HuH-7 (cell line): ENCODE data around the gene SEPHS1.
"Not testable (repeated sequence)": the region's sequence is repeated elsewhere in the genome, so short reads cannot be mapped to it uniquely, and the experiment has no call there.

Experiments used
- DNase-seq: peaks from one replicate; pipeline ENCODE4 v3.0.0; 2011; ENCODE audit warnings: low spot score

The SEPHS1 gene

DNA sequence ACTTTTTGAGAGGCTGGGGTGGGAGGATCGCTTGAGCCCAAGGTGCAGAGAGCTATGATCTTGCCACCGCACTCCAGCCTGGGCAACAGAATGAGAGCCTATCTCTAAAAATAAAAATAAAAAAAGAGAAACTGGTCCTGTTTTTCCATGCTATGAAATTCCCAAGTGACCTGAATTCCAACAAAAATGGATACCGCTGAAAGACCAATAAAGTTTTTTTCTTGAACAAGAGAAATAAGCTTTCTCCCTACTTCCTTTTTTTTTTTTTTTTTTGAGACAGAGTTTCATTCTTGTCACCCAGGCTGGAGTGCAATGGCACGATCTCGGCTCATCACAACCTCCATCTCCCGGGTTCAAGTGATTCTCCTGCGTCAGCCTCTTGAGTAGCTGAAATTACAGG lies 12.5 kb upstream of the SEPHS1 start:
- DNase-seq, result no peak

DNA sequence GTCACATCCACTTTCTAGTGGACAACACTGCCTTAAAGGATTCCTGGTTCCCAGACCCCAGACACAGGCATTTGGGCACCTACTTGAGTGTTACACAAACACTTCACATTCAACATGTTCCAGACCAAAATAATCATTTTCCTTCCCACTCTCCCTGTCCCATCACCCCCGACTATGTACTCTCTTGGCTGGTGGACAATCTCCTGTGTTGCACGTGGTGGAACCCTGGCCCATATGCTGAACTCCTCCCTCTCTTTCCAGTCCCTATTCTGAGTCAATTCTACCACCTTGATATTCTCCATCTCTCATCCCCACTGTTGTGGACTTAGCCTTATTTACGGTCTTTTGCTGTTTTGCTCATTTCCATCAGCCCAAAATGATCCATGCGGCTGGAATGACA lies 8.3 kb upstream of the SEPHS1 start:
- no peak for DNase-seq

GRCh38 chr10:13354783-13355182 lies 6.7 kb upstream of the SEPHS1 start:
- DNase-seq, result no peak

- DNase-seq, result peak; percentile 72
Measured at GRCh38 chr10:13352519-13352918, 4.4 kb upstream of the SEPHS1 start.

DNA sequence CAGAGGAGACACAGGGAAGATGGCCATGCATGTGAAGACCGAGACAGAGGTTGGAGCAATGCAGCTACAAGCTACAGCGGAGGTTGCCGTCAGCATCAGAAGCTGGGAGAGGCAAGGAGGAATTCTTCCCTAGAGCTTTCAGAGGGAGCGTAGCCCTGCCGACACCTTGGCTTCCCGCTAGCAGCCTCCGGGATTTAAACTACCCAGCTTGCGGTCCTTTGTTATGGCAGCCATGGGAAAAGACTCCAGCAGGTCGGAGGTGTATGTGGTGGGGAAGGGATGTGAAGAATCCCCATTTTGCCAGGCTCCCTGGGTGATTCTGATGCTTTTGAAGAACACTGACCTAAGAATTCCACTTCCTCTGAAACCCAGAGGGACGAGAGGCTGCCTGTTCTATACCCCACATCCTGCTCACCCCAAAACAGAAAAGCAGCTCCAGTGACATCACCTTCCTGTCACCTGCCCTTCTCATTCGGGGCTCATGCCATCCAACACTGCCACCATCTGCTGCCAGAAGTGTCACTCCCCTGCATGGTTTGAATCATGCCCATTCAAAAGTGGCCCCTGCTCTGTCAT lies 3.3 kb upstream of the SEPHS1 start:
- no peak for DNase-seq

DNA sequence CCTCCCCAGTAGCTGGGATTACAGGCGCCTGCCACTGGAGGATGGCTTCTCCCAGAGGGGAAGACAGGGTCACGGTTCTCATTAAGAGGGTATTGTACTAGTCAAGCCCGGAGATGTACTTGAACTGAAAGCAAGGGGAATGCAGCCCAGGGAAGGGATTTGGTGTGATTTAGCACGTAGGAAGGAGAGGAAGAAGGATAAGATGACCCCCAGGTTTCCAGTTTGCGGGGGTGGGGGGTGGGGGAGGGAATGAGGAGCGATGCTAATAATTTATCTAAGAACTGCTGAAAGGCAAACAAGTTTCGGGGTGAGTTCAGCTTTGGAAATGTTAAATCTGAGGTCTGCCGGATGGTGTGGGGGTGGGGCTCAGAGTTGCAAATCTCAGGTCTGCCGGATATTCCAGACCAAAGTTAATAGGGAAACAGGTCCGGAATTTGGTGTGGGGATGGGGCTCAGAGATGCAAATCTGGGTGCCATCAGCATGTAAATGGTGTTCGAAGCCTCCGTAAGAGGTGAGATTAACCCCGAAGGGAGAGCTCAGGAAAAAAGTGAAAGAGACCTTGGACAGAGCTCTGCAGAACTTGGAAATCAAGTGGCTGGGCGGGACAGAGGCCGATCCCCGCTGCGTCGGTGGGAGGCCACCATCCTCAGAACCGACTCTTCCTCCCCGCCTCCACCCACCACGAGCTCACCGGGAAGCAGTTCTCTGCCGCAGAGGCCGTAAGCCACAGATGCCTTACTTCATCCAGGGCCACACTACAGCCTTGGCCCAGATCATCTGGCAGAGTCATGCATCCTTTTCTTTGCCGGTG lies 1.6 kb upstream of the SEPHS1 start:
- peak; percentile 73 for DNase-seq

- peak; percentile 76 for DNase-seq
Measured at GRCh38 chr10:13347500-13348156, 465 bp downstream of the SEPHS1 start.

DNA sequence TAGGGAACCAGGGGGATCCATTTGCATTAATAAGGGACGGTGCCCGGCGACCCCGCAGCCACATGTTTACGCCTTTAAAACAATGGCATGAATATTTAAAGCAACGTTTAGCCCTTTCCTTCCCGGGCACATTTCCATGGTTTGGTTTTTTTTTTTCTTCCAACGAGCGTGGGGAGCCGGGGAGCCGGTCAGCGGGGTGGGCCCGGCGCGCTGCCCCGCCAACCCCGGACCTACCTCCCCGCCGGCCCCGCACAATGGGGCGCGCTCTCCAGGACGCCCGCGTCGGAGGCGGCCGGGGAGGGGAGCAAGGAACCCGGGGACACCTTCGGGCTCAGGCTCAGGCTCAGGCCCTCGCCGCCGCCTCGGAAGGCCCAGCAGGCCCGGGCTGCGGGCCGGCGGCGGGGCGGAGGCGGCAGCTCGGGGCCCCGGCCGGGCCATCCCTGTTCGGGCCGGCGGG lies 1.0 kb downstream of the SEPHS1 start:
- DNase-seq, result no peak

DNA sequence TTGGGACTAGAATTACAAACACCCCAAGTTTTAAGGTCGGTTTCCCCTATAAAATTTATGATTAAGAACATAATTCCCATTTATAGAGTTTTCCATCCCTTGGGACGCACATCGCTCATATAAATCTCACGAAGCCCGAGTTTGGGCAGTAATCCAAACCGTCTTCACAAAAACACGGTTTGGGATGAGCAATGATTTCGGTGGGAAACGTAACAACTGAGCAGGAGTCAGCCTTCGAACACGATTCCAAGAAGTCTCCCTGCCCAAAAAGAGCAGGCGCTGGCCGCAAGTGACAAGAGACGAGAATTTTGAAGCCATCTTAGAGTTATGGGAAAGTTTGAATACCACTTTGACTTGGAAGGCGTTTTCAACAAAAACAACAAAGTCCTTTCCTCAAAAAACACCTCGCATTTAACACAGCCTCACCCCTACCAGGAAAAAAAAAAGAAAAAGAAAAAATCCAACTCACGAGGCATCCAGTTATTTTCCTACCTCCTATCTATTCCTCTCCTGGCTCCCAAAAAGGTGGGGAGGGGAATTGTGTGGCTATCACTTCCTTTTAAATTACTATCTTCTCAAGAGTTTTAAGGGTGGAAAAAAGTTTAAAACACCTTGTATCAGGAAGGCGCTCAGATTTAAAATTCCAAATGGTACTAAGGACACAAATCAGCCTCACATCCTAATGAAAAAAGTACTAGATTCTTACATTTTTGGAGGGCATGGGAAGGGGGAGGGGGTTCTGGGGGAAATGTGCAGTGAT lies 1.6 kb downstream of the SEPHS1 start:
- DNase-seq, result peak; percentile 33

DNA sequence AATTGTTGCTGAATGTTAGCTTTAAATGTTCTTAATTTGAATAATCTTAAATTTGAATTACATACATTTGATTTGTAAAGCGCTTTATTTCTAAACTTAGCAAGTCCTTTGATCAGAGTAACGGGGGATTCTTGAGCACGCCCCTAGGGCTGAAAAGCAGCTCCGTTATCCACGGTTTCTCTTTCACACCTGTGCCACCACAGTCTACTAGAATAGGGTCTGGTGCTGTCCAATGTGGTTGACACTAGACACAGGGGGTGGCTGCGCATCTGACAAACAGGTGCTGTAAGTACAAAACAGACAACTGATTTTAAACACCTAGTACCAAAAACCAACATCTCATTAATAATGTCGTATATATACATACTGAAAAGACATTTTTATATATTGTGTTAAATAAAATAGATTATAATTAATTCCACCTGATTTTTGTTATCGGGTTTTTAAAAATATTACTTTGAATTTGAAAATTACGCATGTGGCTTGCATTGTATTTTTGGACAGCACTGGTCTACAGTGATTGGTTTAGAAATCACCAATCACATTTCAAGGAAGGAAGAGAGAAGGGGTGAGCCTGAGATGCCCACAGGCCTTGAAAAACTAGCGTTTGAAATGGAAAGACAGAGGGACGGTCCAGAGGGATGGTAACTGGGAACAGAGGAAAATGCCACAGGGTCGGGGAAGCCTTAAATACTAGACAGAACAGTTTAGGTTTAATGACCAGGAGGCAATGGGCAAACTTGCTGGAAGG lies 7.3 kb downstream of the SEPHS1 start:
- DNase-seq, result no peak

- DNase-seq, result no peak
Measured at GRCh38 chr10:13340068-13340467, 8.0 kb downstream of the SEPHS1 start.

GRCh38 chr10:13338390-13339110 lies 9.5 kb downstream of the SEPHS1 start:
- DNase-seq, result no peak

DNA sequence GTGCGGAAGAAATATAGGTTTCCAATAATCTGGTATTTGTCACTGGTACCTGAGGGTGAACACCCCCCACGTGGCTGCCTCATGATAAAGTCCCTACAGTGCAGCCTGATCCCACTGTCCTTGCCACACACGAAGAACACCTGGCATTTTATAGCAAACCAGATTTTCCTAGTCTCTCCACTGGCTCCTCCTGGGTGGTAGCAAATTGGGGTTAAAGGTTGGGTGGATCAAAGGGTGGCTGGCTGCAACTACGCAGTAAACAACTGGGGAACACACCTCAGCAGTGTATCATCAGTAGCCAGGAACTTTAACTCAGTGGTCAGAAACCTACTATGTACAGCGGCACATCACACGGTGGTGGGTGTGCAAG lies 10.3 kb downstream of the SEPHS1 start:
- DNase-seq, result no peak

DNA sequence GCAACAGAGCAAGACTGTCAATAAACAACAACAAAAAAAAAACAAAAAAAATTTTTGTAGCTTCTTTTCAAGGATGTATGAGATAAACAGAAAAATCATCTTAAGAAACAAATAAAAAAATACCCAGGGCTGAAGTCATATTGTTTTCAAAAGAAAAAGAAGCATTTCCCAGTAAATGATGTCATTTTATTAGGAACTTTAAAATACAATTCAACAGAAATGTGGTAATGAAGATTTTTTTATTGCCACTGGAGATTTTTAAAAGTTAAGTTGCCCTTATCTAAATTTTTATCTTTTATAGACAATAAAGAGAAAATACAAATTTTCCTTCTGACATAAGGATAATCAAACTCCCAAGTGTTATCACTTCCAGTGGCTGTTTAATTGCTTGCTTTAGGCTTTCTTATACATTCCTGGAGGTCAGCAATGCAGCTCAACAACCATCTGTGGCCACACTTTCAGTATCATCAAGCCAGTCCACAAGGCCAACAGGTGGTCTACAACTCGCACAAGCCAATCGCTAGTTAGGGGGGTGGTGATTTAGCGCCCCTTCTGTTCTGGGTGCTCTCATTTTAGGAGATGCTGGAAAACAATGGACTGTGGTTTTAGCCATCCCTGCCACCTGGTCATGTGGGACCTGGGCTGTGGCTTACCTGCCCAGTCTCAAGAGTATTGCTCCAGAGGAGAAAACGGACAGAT lies 10.8 kb downstream of the SEPHS1 start:
- DNase-seq, result no peak

GRCh38 chr10:13335881-13336280 lies 12.2 kb downstream of the SEPHS1 start:
- DNase-seq, result no peak

- DNase-seq, result no peak
Measured at GRCh38 chr10:13334556-13334955, 13.5 kb downstream of the SEPHS1 start.

DNA sequence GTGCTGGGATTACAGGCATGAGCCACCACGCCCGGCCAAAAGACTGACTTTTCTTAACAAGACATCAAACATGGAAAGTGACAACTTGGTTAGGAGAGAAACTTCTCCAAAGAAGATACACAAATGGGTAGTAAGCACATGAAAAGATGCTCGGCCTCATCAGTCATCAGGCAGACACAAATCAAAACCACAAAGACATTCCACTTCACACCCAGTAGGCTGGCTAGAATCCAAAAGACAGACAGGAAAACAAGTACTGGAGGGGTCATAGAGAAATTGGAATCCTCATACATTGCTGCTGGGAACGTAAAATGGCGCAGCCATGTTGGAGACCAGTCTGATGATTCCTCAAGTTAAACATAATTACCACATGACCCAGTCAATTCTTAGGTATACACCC lies 16.4 kb downstream of the SEPHS1 start:
- DNase-seq, result no peak

DNA sequence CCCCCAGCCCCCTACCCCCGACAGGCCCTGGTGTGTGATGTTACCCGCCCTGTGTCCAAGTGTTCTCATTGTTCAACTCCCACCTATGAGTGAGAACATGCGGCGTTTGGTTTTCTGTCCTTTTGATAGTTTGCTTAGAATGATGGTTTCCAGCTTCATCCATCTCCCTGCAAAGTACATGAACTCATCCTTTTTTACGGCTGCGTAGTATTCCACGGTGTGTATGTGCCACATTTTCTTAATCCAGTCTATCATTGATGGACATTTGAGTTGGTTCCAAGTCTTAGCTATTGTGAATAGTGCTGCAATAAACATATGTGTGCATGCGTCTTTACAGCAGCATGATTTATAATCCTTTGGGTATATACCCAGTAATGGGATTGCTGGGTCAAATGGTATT lies 17.1 kb downstream of the SEPHS1 start:
- not testable (repeated sequence) for DNase-seq

DNA sequence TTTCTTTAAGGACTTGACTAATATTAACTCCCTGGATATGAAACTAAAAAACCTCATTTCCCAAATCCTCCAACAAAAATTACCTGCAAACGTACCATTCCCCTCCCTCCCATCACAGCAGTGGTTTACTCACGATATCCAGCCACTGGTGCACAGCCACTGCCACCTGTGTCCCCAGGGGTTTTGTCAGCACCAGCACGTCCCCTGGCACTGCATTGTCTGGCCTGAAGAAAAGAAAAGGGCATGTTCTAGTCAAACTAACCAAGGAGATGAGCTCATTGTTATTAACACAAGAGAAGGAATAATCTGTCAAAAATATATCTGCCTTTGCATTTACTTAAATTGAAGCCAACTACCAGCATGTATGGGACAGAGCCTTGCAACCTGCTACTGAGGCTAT lies 18.5 kb downstream of the SEPHS1 start:
- DNase-seq, result no peak

- DNase-seq, result no peak
Measured at GRCh38 chr10:13328613-13329012, 19.5 kb downstream of the SEPHS1 start.

GRCh38 chr10:13328126-13328525 lies 20.0 kb downstream of the SEPHS1 start:
- no peak for DNase-seq
